Heart left ventricle (tissue), 13 donors: ENCODE results near the gene EPHA6.

ENCODE experiments used
- CTCF ChIP-seq, 12 donors: fragments of 200-600 bp; sonication (generic) in 4 of 12; IDR thresholded peaks; one replicate each; pipeline versions ENCODE4 v1.5.0 to v1.8.0; 2018 to 2022; ENCODE audit warnings: antibody characterized with exemption in 12 of 12, mild to moderate bottlenecking in 5 of 12
- POLR2A ChIP-seq, 2 donors: fragments of 450-650 bp; IDR thresholded peaks; one replicate each; pipeline ENCODE4 v1.6.1; 2017; ENCODE audit warnings: antibody characterized with exemption in 2 of 2, mild to moderate bottlenecking in 2 of 2, moderate library complexity in 2 of 2
- donor health status: ischemic (EF 13 %, LVEDD 7.1; RV severe dilation, severe dysfunction).
- donor health status: DM: no; HTN: yes; CAD: no.
- donor health status: DM: no; HTN: no; CAD: no.
- donor health status: ischemic (EF 25% LVEDD 6.9; RV normal size, moderate dysfunction).
- donor health status: ischemic (EF 25% LVEDD 5.7; RV mildly dilated, moderate dysfunction).
- donor health status: ischemic (EF 35%, LVEDD 5.7; RV mildly dilated, moderate dysfunction).
- donor health status: nonischemic (EF 11% LVEDD 7.7; RV severe dilation, severe dysfunction).
- donor health status: DM: yes; HTN: yes; CAD: no.
- donor health status: PGD.
- donor health status: ischemic (EF 29% LVEDD 5.4; RV normal size, mild dysfunction).
- donor health status: nonischemic (EF 23%, LVEDD 6.1; RV moderate dilation, normal function).

GRCh38 chr3:97121386-97121785 is 307.0 kb downstream of the EPHA6 start:
- no peak for TF ChIP-seq CTCF (IDR thresholded peaks at IDR 0.05)
- no peak for TF ChIP-seq POLR2A (IDR thresholded peaks at IDR 0.05)
